GM19455 (cell line): ENCODE results near the gene RET.
A peak's percentile ranks its signal among the peaks of the same experiment; 100 is the strongest.
"Not testable (repeated sequence)": the region's sequence is repeated elsewhere in the genome, so short reads cannot be mapped to it uniquely, and the experiment has no call there.

Source experiments
- ATAC-seq: cut with Tn5 transposase; IDR thresholded peaks from one replicate; pipeline ENCODE4 v1.9.1; 2021; ENCODE audit not compliant: unreplicated experiment

The RET gene

DNA sequence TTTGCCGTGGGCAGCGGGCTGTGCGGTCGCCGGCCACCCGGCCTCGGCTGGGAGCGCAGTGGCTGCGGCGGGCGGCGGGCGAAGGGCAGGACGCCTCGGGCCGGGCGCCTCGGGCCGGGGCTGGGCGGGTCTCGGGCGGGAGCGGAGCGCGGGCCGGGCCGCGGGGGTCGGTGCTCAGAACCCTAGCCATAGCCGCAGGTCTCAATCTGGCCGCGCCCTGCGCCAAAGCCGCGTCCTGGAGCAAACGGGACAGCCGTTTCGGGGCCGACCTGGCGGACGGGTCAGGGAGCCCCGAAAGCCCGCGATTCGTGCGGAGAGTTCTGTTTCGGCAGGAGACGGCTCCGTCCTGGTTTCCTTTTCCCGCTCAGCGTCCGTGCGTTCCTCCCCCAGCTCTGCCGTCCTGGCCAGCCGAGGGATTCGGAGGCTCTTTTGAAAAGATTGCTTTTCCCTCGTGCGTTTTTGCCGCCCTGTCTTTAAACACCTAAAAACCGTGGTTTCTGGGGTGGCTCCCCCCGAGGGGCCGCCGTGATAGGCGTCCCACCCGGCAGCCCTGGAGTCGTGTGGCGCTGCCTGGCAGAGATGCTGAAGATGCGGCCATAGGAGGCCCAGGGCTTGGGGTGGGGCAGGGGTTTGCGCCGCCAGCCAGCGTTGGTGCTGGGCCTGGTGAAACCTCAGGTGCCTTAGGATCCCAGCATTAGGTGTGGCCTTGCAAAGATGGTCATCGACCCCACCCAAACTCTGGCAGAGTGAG lies 727 bp downstream of the RET start:
- no peak for ATAC-seq

DNA sequence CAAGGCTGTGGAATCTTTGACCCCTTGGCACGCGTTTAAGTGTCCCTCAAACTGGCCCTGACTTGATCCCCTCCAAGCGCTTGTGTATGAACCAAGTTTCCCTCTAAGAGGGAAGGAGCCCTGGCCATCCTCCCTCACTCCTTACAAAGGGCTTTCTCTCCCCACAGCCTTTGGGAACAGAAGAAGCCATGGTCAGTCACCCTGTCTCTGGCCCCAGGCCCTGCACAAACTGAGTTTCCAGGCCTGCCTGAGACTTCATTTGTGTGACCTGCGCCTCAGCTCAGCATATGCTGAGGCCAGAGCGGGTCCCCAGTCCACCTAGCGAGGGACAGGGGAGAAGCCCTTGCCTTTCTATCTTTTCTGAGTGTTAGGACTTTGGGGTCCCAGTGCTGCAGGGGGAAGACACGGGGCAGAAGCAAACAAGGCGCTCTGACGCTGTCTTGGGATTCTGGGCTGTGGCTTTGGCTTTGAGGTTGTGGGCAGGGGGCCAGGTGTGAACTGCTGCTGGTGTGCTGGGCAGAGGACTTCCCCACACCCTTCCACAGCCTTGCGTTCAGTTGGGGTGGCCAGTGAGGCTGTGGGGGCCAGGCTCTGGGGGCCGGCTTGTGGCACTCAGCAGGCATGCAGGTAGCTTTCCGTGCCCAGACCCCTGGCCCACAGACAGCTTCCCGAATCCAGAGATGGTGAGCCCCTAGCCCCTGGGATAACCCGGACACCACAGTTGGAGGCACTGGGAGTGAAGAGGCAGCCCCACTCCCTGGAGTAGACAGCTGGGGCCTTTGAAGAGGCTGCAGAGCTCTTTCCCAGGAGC lies 1.5 kb downstream of the RET start:
- no peak for ATAC-seq

DNA sequence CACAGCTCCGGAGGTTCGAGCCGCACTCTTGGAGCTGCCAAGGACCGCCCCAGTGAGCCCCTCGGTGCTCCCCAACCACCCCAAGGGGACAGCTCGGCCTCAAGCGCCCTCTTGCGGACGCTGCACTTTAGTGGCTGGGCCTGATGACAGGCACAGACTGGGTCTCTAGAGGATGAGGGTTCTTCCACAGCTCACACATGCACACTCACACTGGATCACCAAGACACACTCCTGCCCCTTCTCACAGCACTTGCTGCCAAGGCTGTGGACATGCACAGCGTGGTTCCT lies 2.1 kb downstream of the RET start:
- ATAC-seq: no peak

DNA sequence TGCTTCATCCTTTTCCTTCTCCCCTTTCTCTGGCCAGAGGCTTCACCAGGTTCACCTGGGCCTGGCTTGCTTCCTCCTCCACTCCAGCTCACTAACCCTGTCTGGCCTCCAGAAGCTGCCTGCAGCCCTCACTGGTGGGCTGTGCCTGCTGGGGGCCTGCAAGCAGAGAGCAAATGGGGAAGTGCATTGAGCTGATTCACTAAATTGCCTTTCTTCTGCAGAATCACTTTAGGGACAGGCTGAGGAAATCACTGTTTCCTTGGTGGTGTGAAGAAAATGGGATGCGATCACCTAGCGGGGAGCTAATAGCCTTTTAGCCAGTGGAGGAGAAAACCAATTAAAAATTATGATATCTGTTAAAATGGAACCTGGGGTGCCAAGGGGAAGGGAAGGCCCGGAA lies 3.0 kb downstream of the RET start:
- ATAC-seq: no peak

DNA sequence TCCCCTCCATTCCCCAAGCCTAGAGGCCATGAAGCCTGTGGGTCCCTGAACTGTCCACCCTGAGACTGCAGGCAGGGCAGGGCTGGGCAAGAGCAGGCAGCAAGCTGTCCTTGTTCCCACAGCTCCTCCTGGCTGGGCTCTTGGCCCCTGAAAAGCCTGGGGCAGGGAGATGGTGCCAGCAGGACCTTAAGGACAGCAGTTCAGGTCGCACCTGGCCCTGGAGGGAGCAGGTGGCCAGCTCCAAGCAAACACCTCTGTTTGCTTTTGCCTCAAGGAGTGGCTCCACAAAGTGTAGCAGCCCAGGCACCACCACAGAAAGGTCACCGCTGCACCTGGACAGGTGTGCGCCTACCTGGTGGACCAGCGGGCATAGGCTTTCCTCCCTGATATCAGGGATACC lies 5.2 kb downstream of the RET start:
- no peak for ATAC-seq

DNA sequence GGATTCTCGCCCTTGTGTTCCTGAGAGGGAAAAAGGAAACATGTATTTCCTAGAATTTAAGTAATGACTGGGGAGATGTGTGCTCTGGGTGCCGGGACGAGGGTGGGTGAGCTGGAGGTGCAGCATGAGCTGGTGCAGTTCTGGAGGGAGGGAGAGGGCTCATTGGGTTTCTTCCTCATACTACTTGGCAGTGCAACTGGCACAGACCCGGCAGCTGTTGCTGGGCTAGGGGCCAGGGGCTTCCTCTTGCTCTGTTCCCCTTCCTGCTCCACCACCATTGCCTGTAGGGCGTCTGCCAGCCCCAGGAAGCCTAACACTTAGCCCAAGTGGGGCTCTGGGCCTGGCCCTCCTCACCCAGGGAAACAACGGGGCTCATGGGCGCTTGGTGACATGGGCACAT lies 5.9 kb downstream of the RET start:
- ATAC-seq: no peak

DNA sequence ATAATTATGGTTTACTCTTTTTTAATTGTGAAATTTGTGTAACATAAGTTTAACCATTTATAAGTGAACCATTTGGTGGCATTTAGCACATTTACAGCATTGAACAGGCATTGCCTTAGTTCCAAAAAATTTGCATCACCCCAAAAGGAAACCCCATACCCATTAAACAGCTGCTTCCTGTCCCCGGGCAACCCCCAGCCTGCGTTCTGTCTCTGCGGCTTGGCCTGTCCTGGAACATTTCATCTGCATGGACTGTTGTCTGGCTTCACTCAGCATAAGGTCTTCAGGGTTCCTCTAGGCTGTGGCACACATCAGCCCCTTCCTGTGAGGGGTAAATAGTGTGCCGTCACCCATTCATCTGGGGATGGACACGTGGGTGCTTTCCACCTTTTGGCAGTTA lies 6.9 kb downstream of the RET start:
- no peak for ATAC-seq

DNA sequence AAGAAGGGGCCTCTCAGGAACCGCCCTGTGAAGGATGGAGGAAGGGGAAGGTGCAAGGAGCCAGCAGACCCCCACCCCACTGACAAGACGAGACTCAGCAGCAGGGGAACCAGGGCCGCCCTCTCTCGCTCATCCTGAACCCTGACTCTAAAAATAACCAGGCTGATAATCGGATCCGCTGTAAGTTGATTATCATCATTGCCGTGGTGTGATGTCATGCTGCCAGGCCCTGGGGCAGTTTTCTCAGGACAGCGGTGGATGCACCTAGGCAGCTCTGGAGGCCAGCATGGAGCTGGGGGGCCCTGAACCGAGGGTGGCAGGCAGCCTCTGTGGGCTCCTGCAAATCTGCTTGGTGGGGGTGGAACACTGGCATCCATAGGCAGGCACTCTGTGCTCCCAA lies 7.9 kb downstream of the RET start:
- ATAC-seq: no peak

DNA sequence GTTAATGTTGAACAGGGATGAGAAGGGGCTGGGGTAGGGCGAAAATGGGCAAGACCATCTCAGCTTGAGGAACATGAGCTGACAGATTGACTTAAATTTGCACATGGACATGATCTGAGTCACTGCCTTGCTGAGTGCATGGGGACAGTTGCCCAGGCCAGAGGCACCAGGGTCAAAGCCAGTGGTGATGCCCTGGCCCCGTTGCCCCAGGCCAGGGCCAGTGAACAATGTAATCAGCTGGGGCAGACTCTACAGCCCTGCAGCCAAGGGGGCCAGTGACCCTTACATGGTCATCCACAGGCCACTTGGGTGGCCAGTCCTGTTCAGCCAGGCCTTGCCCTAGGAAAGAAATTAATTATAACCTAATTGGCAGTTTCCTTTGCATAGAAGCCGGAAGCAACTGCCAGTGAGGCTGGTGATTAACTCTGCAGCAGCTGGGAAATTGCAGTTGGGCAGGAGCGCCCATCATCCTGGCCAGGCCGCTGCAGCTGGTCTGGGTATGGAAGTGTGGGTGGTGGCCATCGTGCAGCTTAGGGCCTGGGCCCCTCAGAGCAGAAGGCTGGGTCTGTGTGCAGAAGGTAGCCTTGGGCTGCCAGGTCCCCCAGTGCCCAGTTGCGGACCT lies 9.6 kb downstream of the RET start:
- ATAC-seq: no peak

DNA sequence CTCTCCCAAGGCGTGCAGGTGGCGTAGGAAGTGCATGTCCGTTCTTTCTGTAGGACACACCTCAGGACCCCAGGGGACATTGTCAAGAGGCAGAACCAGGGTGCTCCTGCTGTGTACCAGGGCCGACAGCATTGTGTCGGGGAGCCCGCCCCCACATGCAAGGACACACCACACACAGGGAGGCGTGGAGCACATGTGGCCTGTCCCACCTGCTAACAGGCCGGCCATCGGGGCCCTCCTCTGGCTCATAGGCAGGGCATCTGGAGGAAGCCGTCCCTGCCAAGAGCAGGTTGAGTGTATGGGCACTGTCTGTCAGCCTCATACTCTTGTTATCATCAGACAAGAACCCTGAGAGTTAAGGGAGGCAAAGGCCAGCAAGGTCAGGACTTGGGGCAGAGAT lies 12.7 kb downstream of the RET start:
- ATAC-seq: no peak

DNA sequence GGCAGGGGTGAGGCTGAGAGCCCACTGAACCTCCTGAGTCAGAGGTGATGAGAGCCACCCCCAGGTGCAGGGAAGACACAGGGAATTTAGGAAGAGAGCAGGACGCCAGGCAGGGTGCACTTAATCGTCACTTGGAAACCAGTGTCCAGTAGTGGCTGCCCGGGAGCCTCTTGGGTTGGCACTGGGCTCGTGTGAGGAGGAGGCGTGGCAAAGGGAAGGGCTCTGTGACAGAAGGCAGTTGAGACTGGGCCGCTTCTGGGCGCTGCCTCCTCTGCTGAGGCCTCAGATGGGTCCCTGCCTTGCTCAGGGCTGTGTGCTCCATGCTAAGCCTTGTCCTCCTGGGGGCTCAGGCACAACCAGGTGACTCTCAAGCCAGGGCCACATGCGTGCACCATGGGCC lies 13.3 kb downstream of the RET start:
- no peak for ATAC-seq

DNA sequence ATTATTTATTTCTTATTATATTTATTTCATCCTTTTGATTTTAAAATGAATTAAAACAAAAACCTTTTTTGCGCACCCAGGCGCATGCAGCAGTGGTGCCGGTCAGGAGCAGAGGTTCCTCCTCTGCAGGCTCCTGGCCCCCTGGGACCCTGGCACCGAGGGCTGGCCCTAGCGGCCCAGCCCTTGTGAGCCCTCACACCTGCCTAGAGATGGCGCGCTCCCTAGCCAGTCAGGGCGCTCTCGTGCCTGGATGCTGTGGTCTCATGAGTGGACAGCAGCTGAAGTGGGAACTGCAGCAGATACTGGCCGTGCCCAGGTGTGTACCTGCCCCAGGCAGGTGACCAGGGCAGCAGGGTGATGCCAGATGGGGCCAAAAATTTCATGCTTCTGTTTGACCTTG lies 13.8 kb downstream of the RET start:
- ATAC-seq: no peak

DNA sequence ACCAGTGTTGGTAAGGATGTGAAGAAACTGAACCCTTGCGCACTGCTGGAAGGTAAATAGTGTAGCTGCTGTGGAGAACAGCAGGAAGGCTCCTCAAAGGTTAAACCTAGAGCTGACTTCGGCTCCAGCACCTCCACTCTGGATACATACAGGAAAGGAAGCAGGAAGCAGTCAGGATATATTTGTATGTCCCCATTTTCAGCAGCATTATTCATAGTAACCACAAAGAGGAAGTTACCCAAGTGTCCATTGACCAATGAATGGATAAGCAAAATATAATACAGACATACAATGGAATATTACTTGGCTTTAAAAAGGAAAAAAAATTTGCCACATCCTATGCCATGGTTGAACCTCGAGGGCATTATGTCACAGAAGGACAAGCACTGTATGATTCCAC lies 15.0 kb downstream of the RET start:
- ATAC-seq: no peak

DNA sequence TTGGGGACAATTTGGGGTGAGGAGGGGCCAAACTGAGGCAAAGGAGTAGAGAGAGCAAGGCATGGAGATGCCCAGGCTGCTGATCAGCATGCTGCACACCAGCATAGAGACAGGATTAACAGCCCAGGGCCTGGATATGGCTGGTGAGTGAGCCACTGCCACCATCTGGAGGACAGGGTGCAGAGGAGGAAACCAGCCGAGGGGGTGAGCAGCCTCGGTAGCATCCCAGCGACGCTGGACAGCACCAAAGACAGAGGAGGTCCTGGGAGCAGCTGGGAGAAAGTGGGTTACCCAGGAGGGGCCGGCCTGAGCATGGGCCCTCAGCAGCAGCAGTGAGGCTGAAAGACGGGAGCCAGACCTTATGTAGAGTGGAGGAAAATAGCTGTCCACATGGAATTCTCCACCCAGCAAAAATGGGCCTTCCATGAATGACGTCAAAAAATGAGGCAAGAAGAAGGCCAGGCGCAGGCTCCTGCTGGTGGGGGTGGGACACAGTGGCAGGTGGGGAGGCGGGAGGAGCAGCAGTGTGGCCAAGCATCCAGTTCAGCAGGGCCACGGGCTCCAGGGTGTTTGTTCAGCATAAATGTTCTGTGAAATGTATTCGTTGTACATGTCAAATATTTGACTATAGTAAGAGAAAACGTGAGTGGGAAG lies 16.7 kb downstream of the RET start:
- ATAC-seq: no peak

DNA sequence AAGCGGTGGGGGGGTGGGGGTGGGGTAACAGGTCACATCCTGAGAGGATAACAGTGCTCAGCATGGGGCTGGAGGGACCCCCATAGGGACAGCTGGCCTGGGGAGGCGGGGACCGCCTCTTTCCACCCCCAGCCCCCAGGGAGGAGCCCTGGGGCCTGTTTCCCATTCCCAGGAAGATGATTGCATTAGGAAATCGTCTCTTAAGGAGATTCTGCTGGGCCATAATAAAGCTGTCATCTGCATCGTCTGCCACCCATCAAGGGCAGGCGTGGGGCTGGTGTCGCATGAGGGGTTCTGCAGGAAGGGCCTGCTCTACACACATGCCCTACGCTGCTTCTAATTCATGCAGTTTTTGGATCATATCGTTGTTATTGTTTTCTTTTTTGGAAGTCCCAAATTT lies 17.2 kb downstream of the RET start:
- no peak for ATAC-seq

DNA sequence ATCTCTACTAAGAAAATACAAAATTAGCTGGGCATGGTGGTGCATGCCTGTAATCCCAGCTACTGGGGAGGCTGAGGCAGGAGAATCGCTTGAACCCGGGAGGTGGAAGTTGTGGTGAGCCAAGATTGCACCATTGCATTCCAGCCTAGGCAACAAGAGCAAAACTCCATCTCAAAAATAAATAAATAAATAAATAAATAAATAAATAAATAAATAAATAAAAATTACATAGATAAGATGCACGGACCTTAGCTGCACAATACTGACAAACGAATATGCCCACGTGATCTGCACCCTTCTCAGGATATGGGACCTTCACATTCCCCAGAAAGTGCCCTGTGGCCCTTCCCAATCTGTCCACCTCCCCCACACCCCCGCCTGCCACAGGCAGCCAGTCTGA lies 22.5 kb downstream of the RET start:
- not testable (repeated sequence) for ATAC-seq

DNA sequence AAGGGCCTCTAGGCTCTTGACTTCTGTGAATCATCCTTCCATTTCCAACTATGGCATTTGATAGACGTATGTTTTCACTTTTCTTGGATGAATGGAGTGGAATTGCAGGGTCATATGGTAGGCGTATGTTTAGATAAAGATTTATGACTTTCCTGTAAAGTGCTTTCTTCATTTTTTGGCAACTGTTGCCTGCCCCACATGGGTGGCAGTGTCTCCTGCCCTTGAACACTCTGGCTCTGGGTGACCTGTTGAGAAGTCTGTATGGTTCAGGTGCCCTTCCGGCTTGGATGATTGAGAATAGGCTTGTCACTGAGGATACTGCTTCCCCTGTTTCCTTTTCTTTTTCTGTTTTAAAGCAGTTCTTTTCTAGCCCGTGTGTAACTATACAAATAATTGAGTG lies 23.1 kb downstream of the RET start:
- no peak for ATAC-seq

DNA sequence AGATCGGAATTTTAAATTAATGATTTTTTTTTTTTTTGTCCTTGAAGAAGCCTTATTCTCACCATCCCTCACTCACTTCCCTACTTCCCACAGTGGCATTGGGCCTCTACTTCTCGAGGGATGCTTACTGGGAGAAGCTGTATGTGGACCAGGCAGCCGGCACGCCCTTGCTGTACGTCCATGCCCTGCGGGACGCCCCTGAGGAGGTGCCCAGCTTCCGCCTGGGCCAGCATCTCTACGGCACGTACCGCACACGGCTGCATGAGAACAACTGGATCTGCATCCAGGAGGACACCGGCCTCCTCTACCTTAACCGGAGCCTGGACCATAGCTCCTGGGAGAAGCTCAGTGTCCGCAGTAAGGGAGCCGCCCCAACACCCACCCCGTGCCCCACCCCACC lies 23.5 kb downstream of the RET start:
- ATAC-seq: no peak

DNA sequence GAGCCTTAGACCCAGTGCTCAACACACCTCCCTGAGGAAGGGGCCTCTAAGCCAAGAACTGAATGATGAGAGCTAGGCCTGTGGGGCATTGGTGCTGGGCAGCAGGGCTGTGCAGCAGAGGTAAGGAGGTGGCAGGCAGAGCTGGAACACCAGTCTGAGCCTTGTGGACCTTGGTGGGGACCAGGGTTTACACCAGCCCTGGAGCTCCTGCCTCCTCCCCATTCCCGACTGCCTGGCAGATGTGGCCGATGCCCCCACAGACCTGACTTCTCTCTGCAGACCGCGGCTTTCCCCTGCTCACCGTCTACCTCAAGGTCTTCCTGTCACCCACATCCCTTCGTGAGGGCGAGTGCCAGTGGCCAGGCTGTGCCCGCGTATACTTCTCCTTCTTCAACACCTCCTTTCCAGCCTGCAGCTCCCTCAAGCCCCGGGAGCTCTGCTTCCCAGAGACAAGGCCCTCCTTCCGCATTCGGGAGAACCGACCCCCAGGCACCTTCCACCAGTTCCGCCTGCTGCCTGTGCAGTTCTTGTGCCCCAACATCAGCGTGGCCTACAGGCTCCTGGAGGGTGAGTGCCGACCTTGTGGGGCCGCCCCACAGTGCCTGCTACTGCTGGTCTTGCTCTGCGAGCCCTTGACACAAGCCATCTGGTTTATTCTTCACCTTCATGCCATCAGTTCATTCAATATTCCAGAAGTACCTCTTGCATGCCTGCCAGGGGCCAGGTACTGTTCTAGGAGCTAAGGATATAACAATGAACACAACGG lies 25.4 kb downstream of the RET start:
- no peak for ATAC-seq

DNA sequence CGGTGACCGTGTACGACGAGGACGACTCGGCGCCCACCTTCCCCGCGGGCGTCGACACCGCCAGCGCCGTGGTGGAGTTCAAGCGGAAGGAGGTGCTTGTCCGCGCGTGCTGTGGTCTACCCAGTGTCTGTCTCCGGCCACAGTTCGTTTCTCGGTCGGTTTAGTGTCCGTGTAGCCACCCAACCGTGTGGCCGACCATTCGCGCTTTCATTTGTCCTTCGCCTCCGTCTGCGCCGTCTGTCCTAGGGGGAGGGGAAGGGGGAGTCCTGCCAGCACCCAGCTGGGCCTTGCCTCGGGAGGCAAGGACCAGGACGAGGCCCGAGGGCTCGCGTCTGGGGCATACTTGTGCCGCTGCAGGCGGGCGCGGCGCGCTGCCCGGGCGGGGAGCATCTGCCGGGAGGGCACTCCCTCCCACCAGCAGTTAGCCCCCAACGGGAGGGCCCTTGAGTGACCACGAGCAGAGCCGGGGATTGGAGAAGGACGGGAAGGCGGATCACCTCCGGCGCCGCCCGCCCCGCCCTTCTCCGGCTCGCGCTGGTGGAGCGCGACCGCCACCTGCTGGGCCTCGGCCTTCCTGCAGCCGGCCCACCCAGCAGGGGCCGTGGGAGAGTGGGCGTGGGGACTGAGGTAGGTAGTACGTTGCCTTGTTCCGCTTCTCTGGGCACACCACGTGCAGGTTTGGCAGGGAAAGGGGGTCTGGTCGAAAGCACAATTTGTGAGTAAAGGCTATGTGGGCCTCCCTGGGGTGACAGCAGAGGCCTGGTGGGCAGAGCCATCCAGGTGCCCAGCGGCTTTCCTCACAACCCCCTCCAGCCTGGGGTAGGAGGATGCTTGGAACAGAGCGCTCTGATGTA lies 28.5 kb downstream of the RET start:
- ATAC-seq: peak; percentile 83

DNA sequence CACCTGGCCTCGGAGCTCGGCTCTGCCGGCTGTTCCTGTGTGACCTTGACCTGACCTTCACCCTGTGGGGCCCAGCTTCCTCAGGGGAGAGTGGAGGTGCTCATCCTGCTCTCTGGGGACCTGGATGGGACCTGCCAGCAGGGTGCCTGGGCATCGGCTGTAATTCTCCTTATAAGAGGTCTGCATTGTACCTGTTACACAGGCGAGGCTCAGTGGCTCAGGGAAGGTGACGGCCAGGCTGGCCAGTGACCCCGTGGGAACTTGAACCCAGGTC lies 29.0 kb downstream of the RET start:
- ATAC-seq: peak; percentile 2
